Iris pigment epithelial cell (primary cell): Measurements from ENCODE around the gene LCMT1.
A peak's percentile ranks its signal among the peaks of the same experiment; 100 is the strongest.
"Not testable (repeated sequence)": the region's sequence is repeated elsewhere in the genome, so short reads cannot be mapped to it uniquely, and the experiment has no call there.

Source experiments
- DNase-seq: peaks from one replicate; pipeline ENCODE4 v3.0.0-alpha.2; 2011; ENCODE audit warnings: low read depth

LCMT1 gene

GRCh38 chr16:25095636-25096035 lies 15.9 kb upstream of the LCMT1 start:
- DNase-seq, result no peak

- DNase-seq, result peak; percentile 79
These were observed 14.1 kb upstream of the LCMT1 start for GRCh38 chr16:25097276-25097975.

- no peak for DNase-seq
These were observed 11.0 kb upstream of the LCMT1 start for GRCh38 chr16:25100511-25100910.

GRCh38 chr16:25106567-25107465 lies 4.7 kb upstream of the LCMT1 start:
- DNase-seq, result peak; percentile 89

GRCh38 chr16:25107466-25107792 lies 4.1 kb upstream of the LCMT1 start:
- DNase-seq, result no peak

GRCh38 chr16:25108054-25108453 lies 3.5 kb upstream of the LCMT1 start:
- DNase-seq, result no peak

GRCh38 chr16:25109643-25110042 lies 1.9 kb upstream of the LCMT1 start:
- DNase-seq, result peak; percentile 97

- no peak for DNase-seq
These were observed 1.1 kb upstream of the LCMT1 start for GRCh38 chr16:25110387-25110947.

GRCh38 chr16:25114121-25114520 lies 2.6 kb downstream of the LCMT1 start:
- no peak for DNase-seq

- DNase-seq, result no peak
These were observed 7.5 kb downstream of the LCMT1 start for GRCh38 chr16:25118851-25119578.

GRCh38 chr16:25121824-25122600 lies 10.5 kb downstream of the LCMT1 start:
- no peak for DNase-seq

- DNase-seq, result no peak
These were observed 13.0 kb downstream of the LCMT1 start for GRCh38 chr16:25124503-25124902.

GRCh38 chr16:25126086-25126666 lies 14.6 kb downstream of the LCMT1 start:
- not testable (repeated sequence) for DNase-seq

- peak; percentile 92 for DNase-seq
These were observed 15.3 kb downstream of the LCMT1 start for GRCh38 chr16:25126820-25127232.

- not testable (repeated sequence) for DNase-seq
These were observed 21.2 kb downstream of the LCMT1 start for GRCh38 chr16:25132751-25133150.

GRCh38 chr16:25134166-25134700 lies 22.7 kb downstream of the LCMT1 start:
- DNase-seq, result no peak

GRCh38 chr16:25135254-25135878 lies 23.8 kb downstream of the LCMT1 start:
- DNase-seq, result peak; percentile 60

- DNase-seq, result no peak
These were observed 26.6 kb downstream of the LCMT1 start for GRCh38 chr16:25138130-25138529.

- DNase-seq, result peak; percentile 37
These were observed 28.9 kb downstream of the LCMT1 start for GRCh38 chr16:25140459-25140858.

GRCh38 chr16:25141648-25142047 lies 30.1 kb downstream of the LCMT1 start:
- no peak for DNase-seq
